ENCODE measurements around the gene MRPS31. TPM values are rescaled to one million over a fixed set of nuclear protein-coding genes. Genes with fewer than 3 reads are reported as not detected.

MRPS31 gene
- total and polyA plus RNA-seq, 10 of the 15 experiments (the other 5 are each of a cell fraction or from before 2014, with no cell fraction given), result 20.3 to 60.9 (median 43.1) TPM

GRCh38 chr13:40688781-40689180 lies 82.2 kb downstream of the MRPS31 start:
- Histone ChIP-seq H3K4me3 (no peak overlapping the region), H3K27ac (ENCODE audit: control insufficient read depth, insufficient read depth) (no peak overlapping the region), H3K4me2 (ENCODE audit: control insufficient read depth, insufficient read depth) (no peak overlapping the region), H3K79me2 (ENCODE audit: control insufficient read depth, insufficient read depth, low read length) (no peaks in the 10 kb centered on the region), H3K4me1 (ENCODE audit: control insufficient read depth, insufficient read depth, low read length) (peaks cover 3% of the 10 kb centered on the region), H3K9ac (ENCODE audit: control insufficient read depth, insufficient read depth, low read length) (no peak overlapping the region), H3K27me3 (replicated peaks in 1 of 2; ENCODE audit: control insufficient read depth in 2 of 2, insufficient read depth in 2 of 2, low read length in 1 of 2) (no peaks in the 10 kb centered on the region; a peak in 1 of 4 replicates), H3K9me3 (replicated peaks; ENCODE audit: control insufficient read depth, insufficient read depth, low read length) (no peaks in the 10 kb centered on the region), H3K36me3 (ENCODE audit: control insufficient read depth in 2 of 2, insufficient read depth in 2 of 2, low read length in 1 of 2) (no peaks in the 10 kb centered on the region), H4K20me1 (ENCODE audit: control insufficient read depth, insufficient read depth) (no peaks in the 10 kb centered on the region), H2AFZ (ENCODE audit: control insufficient read depth, low read depth, low read length) (no peak overlapping the region)
- ChIA-PET POLR2A (no interaction called here), CTCF (interaction anchor here (0.7 to 0.8 kb wide), 2 partner anchors 89 to 267 kb away, joined by 3 read pairs; no protein-coding TSS in a partner anchor), SMC1A (ENCODE audit: uncharacterized antibody, unreplicated experiment) (interaction anchor here (0.8 to 1.1 kb wide), 3 partner anchors 13 to 88 kb away, joined by 3 to 4 read pairs (median 4); no protein-coding TSS in a partner anchor), RAD21 (ENCODE audit: unreplicated experiment) (interaction anchor here (1.4 kb wide), 1 partner anchor 20 kb away, joined by 3 read pairs; no protein-coding TSS in a partner anchor)
- FAIRE-seq (no peak), DNase-seq (ENCODE audit: low read depth, low spot score) (no peak), ATAC-seq (no peak)
- TF ChIP-seq TCF3 (IDR thresholded peaks at IDR 0.05; ENCODE audit: borderline replicate concordance, insufficient read depth, low read depth, low read length) (no peak), GATAD2B (conservative IDR thresholded peaks at IDR 0.05; ENCODE audit: low read depth) (no peak), SUZ12 (IDR thresholded peaks at IDR 0.05; ENCODE audit: unreplicated experiment) (no peak), TARDBP (IDR thresholded peaks at IDR 0.05; ENCODE audit: borderline replicate concordance) (no peak), RBBP5 (conservative IDR thresholded peaks at IDR 0.05) (no peak), ATF3 (IDR thresholded peaks at IDR 0.05; ENCODE audit: borderline replicate concordance, extremely low read depth, low read depth, low read length) (no peak), EZH2 (IDR thresholded peaks at IDR 0.05; ENCODE audit: borderline replicate concordance, control insufficient read depth, low read depth, low read length) (no peak), ASH2L (IDR thresholded peaks at IDR 0.05; ENCODE audit: borderline replicate concordance, low read depth) (no peak), RELB (IDR thresholded peaks at IDR 0.05; ENCODE audit: low read depth) (no peak), NR2C2 (IDR thresholded peaks at IDR 0.05; ENCODE audit: borderline replicate concordance, control insufficient read depth, insufficient read length, low read depth) (no peak), FOXM1 (IDR thresholded peaks at IDR 0.05; ENCODE audit: low read depth, low read length) (no peak), BCL3 (IDR thresholded peaks at IDR 0.05; ENCODE audit: borderline replicate concordance, insufficient read depth, low read depth, low read length, poor library complexity, severe bottlenecking) (no peak), RCOR1 (conservative IDR thresholded peaks at IDR 0.05; ENCODE audit: low read depth, low read length) (no peak), POLR2AphosphoS5 (IDR thresholded peaks at IDR 0.05; ENCODE audit: low read length) (no peak)
- in situ Hi-C loops (cut with MboI) (loop anchor here (10.0 to 25.0 kb wide), 2 partner anchors 914 to 1626 kb away; no protein-coding TSS in a partner anchor), intact Hi-C loops (cut with micrococcal nuclease; ENCODE audit: unreplicated experiment) (no loop called here)
- WGBS (ENCODE audit: insufficient coverage, insufficient replicate concordance, low lambda C conversion rate, missing lambda C conversion rate), result 53% methylated on average over 3 of the region's 3 CpGs
- BruUV-seq (replicated peaks), result no TSS peak
